Activated naive CD8-positive, alpha-beta T cell treated with anti-CD3 and anti-CD28 coated beads for 36 hours (primary cell): ENCODE measurements around the gene SRRT. TPM values are rescaled to one million over a fixed set of nuclear protein-coding genes. Genes with fewer than 3 reads are reported as not detected.
"Not testable (repeated sequence)": the region's sequence is repeated elsewhere in the genome, so short reads cannot be mapped to it uniquely, and the experiment has no call there.

ENCODE experiments used
- DNase-seq: peaks from one replicate; pipeline ENCODE4 v3.0.0; 2021
- H3K27ac Mint-ChIP-seq: one replicate; pipeline ENCODE4 v1.8.0; 2022; ENCODE audit warnings: mild to moderate bottlenecking, moderate library complexity, mixed read lengths
- H3K27me3 Mint-ChIP-seq: one replicate; pipeline ENCODE4 v1.8.0; 2022; ENCODE audit warnings: mild to moderate bottlenecking, mixed read lengths
- H3K36me3 Mint-ChIP-seq: one replicate; pipeline ENCODE4 v1.8.0; 2021; ENCODE audit warnings: mild to moderate bottlenecking, mixed read lengths
- H3K4me1 Mint-ChIP-seq: one replicate; pipeline ENCODE4 v1.8.0; 2021; ENCODE audit warnings: mixed read lengths
- H3K4me3 Mint-ChIP-seq: one replicate; pipeline ENCODE4 v1.8.0; 2022; ENCODE audit warnings: mild to moderate bottlenecking, moderate library complexity, mixed read lengths
- H3K9me3 Mint-ChIP-seq: one replicate; pipeline ENCODE4 v1.8.0; 2022; ENCODE audit warnings: mixed read lengths
- total RNA-seq, 2 experiments: library from RNA; stranded (reverse); gene quantifications; one replicate each; pipeline ENCODE4 v1.2.3, GENCODE V29; 2021

SRRT gene
- total RNA-seq, 2 experiments from 2014 or later = 296 to 297 TPM

DNA sequence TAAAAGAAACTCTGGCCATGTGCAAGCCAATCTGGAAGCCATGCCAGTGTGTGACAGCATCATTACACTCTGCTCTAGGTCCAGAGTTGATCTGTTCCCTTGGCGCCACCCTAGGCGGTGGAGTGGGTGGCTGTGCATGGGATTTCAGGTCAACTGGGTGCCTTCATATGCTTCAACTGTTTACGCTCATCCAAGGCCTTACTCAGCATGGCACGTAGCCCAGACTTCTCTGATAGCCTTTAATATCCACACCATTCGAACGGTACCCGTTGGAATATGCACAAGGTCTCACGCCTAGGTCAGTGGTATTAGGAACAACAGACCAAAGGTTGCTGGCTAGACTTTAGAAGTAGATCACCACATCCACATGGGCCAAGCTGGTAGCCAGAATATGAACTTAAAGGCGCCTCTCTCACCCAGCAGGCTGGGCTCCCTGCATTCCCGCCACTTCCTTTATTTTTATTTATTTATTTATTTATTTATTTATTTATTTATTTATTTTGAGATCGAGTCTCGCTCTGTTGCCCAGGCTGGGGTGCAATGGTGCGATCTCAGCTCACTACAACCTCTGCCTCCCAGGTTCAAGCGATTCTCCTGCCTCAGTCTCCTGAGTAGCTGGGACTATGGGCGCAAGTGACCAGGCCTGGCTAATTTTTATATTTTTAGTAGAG is 39.4 kb downstream of the SRRT start:
- Mint-ChIP-seq H3K27ac (no peak overlapping the region), H3K4me3 (no peak overlapping the region), H3K27me3 (peaks cover 18% of the 10 kb centered on the region), H3K36me3 (no peaks in the 10 kb centered on the region), H3K4me1 (no peaks in the 10 kb centered on the region), H3K9me3 (no peaks in the 10 kb centered on the region)
- no peak for DNase-seq

DNA sequence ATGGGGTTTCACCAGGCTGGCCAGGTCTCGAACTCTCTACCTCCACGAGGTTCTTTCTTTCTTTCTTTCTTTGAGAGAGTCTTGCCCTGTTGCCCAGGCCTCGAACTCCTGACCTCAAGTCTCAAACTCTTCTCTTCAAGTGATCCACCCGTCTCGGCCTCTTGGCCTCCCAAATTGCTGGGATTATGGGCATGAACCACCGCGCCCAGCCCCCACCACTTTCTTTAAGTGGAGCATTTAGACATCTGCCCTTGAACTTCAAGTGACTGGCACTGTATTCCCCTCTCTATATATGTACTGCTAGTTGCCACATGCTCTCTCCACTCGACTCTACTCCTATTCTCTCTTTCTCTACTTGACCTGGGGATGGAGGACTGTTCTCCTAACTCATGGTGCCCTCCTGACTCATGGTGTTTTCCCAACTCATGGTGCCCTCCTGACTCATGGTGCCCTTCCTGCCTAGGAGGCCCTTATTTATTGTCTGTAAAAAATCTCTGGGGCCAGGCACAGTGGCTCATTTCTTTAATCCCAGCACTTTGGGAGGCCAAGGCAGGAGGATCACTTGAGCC is 40.1 kb downstream of the SRRT start:
- Mint-ChIP-seq H3K4me3 (no peak overlapping the region), H3K9me3 (no peaks in the 10 kb centered on the region), H3K36me3 (no peaks in the 10 kb centered on the region), H3K27me3 (peaks cover 21% of the 10 kb centered on the region), H3K4me1 (no peaks in the 10 kb centered on the region), H3K27ac (no peak overlapping the region)
- no peak for DNase-seq

- H3K4me1 Mint-ChIP-seq, H3K9me3 Mint-ChIP-seq, H3K36me3 Mint-ChIP-seq, H3K4me3 Mint-ChIP-seq, DNase-seq, H3K27ac Mint-ChIP-seq: not testable (repeated sequence)
- H3K27me3 Mint-ChIP-seq = peaks cover 21% of the 10 kb centered on the region
These were observed 44.4 kb downstream of the SRRT start for GRCh38 chr7:100919335-100919734.

- H3K36me3 Mint-ChIP-seq, DNase-seq, H3K4me1 Mint-ChIP-seq, H3K9me3 Mint-ChIP-seq, H3K27ac Mint-ChIP-seq, H3K4me3 Mint-ChIP-seq: not testable (repeated sequence)
- H3K27me3 Mint-ChIP-seq = peaks cover 21% of the 10 kb centered on the region
These were observed 45.0 kb downstream of the SRRT start for GRCh38 chr7:100919779-100920437.

DNA sequence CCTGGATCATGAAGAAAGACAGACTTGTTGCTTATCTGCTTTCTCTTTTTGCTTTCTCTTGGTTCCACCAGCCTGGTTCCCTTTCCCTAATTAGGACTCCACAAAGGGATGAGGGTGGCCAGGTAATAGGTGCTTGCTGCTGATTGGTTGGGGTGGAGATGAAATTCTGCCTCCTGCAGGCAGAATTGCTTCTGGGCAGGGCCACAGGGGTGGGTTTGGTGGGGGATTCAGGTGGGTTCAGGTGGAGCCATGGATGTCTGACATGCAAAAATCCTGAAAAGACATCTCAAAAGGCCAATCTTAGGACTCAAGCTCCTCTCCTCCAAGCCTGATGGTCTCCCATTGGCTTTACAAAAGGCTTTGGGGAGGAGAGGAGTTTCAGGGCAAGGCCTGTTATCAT is 46.1 kb downstream of the SRRT start:
- Mint-ChIP-seq H3K4me3 (no peak overlapping the region), H3K36me3 (no peaks in the 10 kb centered on the region), H3K9me3 (no peaks in the 10 kb centered on the region), H3K27me3 (peaks cover 21% of the 10 kb centered on the region), H3K27ac (no peak overlapping the region), H3K4me1 (no peaks in the 10 kb centered on the region)
- no peak for DNase-seq

DNA sequence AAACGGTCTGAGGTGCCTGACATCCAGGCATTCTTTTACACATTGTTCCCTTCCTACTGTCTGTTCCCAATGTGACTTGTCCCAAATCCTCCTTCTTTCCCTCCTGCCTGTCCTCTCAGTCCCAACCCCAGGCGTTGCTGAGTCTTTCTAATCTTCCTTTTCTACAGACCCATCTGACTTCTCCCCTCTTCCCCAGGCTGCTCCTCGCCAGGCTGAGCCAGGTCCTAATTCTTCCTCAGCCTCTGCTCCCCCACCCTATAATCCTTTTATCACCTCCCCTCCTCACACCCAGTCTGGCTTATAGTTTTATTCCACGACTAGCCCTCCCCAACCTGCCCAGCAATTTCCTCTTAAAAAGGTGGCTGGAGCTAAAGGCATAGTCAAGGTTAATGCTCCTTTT is 48.7 kb downstream of the SRRT start:
- not testable (repeated sequence) for H3K36me3 Mint-ChIP-seq, H3K4me3 Mint-ChIP-seq, H3K9me3 Mint-ChIP-seq, H3K27ac Mint-ChIP-seq, DNase-seq, H3K4me1 Mint-ChIP-seq
- H3K27me3 Mint-ChIP-seq = peaks cover 21% of the 10 kb centered on the region

DNA sequence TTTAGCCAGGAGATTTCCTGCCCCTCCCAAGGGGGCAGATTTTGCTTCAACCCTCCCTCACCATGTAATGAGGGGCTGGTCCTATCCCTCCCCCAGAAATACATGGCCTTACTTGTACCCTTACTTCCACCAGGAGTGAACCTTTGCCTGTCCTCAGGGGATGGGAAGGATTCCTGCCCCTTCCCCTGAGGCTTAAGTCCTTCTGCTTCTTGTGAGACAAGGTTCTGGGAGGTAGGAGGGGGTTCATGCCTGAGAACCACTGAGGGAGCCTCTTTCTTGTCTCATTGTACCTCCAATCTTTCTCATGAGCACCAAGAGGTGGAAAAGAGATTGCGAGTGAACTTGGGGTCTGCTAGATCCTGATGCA is 54.9 kb downstream of the SRRT start:
- no peak for DNase-seq
- no peak overlapping the region for H3K27ac Mint-ChIP-seq
- H3K4me1 Mint-ChIP-seq = no peaks in the 10 kb centered on the region
- H3K27me3 Mint-ChIP-seq = peaks cover 12% of the 10 kb centered on the region
- peaks cover 7% of the 10 kb centered on the region for H3K9me3 Mint-ChIP-seq
- no peaks in the 10 kb centered on the region for H3K36me3 Mint-ChIP-seq
- H3K4me3 Mint-ChIP-seq = no peak overlapping the region

- Mint-ChIP-seq H3K27ac (no peak overlapping the region), H3K4me1 (no peaks in the 10 kb centered on the region), H3K27me3 (peaks cover 14% of the 10 kb centered on the region), H3K36me3 (no peaks in the 10 kb centered on the region), H3K9me3 (peaks cover 7% of the 10 kb centered on the region), H3K4me3 (no peak overlapping the region)
- DNase-seq = no peak
These were observed 58.8 kb downstream of the SRRT start for GRCh38 chr7:100933734-100934133.

DNA sequence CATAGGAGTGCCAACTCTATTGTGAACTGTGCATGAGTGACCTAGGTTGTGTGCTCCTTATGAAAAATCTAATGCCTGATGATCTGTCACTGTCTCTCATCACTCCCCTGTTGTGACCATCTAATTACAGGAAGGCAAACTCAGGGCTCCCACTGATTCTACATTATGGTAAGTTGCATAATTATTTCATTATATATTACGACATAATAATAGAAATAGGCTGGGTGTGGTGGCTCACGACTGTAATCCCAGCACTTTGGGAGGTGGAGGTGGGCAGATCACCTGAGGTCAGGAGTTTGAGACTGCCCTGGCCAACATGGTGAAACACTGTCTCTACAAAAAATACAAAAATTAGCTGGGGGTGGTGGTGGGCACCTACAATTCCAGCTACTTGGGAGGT is 60.5 kb downstream of the SRRT start:
- H3K27ac Mint-ChIP-seq, DNase-seq, H3K36me3 Mint-ChIP-seq, H3K4me3 Mint-ChIP-seq, H3K4me1 Mint-ChIP-seq: not testable (repeated sequence)
- Mint-ChIP-seq H3K9me3 (peaks cover 16% of the 10 kb centered on the region), H3K27me3 (peaks cover 17% of the 10 kb centered on the region)

DNA sequence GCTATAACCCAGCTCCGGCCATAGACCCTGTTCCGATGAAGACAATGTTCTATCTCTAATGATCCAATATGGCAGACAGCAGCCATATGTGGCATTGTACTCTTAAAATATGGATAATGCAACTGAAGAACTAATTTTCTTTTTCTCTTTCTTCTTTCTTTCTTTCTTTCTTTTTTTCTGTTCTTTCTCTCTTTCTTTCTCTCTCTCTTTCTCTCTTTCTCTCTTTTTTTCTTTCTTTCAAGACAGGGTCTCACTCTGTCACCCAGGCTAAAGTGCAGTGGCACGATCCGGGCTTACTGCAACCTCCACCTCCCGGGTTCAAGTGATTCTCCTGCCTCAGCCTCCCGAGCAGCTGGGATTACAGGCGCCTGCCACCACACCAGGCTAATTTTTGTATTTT is 61.3 kb downstream of the SRRT start:
- H3K36me3 Mint-ChIP-seq, H3K4me1 Mint-ChIP-seq, H3K4me3 Mint-ChIP-seq, DNase-seq, H3K27ac Mint-ChIP-seq: not testable (repeated sequence)
- H3K27me3 Mint-ChIP-seq = peaks cover 14% of the 10 kb centered on the region
- H3K9me3 Mint-ChIP-seq = peaks cover 16% of the 10 kb centered on the region

Other genes with a start within 250 kb of the SRRT start
- 10 to 100 TPM; 10.9 to 11.1 TPM for gene TFR2, start 233.6 kb upstream of the SRRT start, total RNA-seq
- gene ACTL6B, start 218.7 kb upstream of the SRRT start, total RNA-seq = not detected
- 100 to 1,000 TPM; 200 to 202 TPM for gene GNB2, start 201.4 kb upstream of the SRRT start, total RNA-seq
- 10 to 100 TPM; 41.9 to 45.2 TPM for gene GIGYF1, start 180.9 kb upstream of the SRRT start, total RNA-seq
- gene POP7, start 169.0 kb upstream of the SRRT start, total RNA-seq = 10 to 100 TPM; 84.5 to 85.6 TPM
- not detected for gene EPO, start 154.6 kb upstream of the SRRT start, total RNA-seq
- not detected for gene ZAN, start 141.5 kb upstream of the SRRT start, total RNA-seq
- gene EPHB4, start 47.6 kb upstream of the SRRT start, total RNA-seq = 1 to 10 TPM; 2.5 to 2.9 TPM
- gene SLC12A9, start 22.4 kb upstream of the SRRT start, total RNA-seq = 10 to 100 TPM; 13.4 to 14.6 TPM
- 10 to 100 TPM; 44.2 to 45.1 TPM for gene TRIP6, start 7.7 kb upstream of the SRRT start, total RNA-seq
- 1 to 10 TPM; 1.7 to 2.3 TPM for gene UFSP1, start 14.6 kb downstream of the SRRT start, total RNA-seq
- under 1 TPM in 1 of 2 experiments, not detected in 1; 0.14 TPM for gene ACHE, start 20.8 kb downstream of the SRRT start, total RNA-seq
- not detected for gene MUC3A, start 74.4 kb downstream of the SRRT start, total RNA-seq
- gene MUC12, start 94.5 kb downstream of the SRRT start, total RNA-seq = under 1 TPM in 1 of 2 experiments, not detected in 1; 0.66 TPM
- not detected for gene MUC17, start 145.0 kb downstream of the SRRT start, total RNA-seq
- gene TRIM56, start 210.4 kb downstream of the SRRT start, total RNA-seq = 10 to 100 TPM; 35.1 to 35.3 TPM